ENCODE results near the gene SSH2.

DNA sequence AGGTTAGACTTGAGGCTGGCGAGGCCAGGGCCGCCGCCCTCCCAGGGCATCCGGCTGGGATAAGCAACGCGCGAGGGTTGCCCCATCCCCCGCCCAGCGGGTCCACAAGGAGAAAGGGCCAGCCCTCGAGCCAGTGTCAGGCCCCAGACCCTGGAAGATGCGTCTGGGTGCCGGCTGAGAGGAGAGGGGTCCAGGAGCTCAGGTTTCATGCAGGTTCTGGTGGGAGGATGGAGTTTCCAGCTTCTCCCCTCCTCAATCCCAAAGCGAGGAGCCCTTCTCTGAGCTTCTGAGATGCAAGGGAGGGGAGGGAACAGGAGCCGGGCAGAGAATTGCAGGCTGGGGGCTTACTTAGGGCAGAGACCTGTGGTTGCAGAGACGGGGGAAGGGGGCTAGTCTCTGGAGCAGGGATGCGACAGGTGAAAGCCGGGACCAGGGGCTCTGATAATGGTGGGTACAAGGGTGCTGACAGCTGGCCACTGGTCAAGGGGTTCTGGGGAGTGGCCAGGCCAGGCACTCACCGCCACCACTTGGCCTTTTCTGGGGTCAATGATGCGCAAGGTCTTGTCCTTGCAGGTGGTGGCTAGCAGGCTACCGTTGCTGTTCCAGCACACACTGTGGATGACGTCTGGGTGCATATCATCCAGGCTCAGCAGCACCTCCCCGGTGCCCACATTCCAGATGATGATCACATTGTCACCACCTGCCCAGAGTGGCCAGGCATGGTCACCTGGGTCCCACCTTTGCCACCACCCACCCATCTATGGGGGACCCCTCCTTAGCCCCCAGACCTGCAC lies 311.6 kb downstream of the SSH2 start:
- TF ChIP-seq POLR2A (IDR thresholded peaks at IDR 0.05) (no peak), CTCF (IDR thresholded peaks at IDR 0.05 in 4 of 5, conservative IDR thresholded peaks at IDR 0.05 in 1 of 5) (no peak)
